ENCODE measurements around the gene GTPBP10. TPM values are rescaled to one million over a fixed set of nuclear protein-coding genes. Genes with fewer than 3 reads are reported as not detected.
A peak's percentile ranks its signal among the peaks of the same experiment; 100 is the strongest.

Gene GTPBP10
- total RNA-seq, 5 donors from 2014 or later (not counting 1 experiment from before 2014, with no cell fraction given), result 18.4 to 31.8 (median 29.7) TPM

GRCh38 chr7:90387470-90388240, 41.1 kb downstream of the GTPBP10 start:
- peaks cover 49% of the 10 kb centered on the region for H3K36me3 Mint-ChIP-seq

GRCh38 chr7:90390926-90391325, 44.4 kb downstream of the GTPBP10 start:
- H3K27ac ChIP-seq (ENCODE audit: low read length), result no peak overlapping the region
- peaks cover 0 to 6% (median 0%) of the 10 kb centered on the region in 3 donors for H3K4me1 Mint-ChIP-seq
- H3K9me3 ChIP-seq, result no peaks in the 10 kb centered on the region
- no peak overlapping the region for H3K4me3 ChIP-seq (ENCODE audit: control insufficient read depth in 1 of 2, extremely low read depth in 1 of 2, low read length in 1 of 2)
- CTCF ChIA-PET, result interaction anchor here in 1 of 2 donors (0.5 kb wide), 1 partner anchor 13 kb away, joined by 3 read pairs; no protein-coding TSS in a partner anchor
- H3K27ac Mint-ChIP-seq, result no peak overlapping the region
- H3K36me3 ChIP-seq (ENCODE audit: control insufficient read depth in 2 of 2, extremely low read depth in 1 of 2, insufficient read depth in 1 of 2, low read length in 1 of 2), result peaks cover 0 to 10% of the 10 kb centered on the region in 2 donors
- H3K27me3 ChIP-seq (replicated peaks in 1 of 2; ENCODE audit: control insufficient read depth in 2 of 2, extremely low read depth in 1 of 2, insufficient read depth in 2 of 2, low read length in 1 of 2), result no peaks in the 10 kb centered on the region
- DNase-seq (no peak), ATAC-seq (replicated peaks in 1 of 4) (no peak)
- no peaks in the 10 kb centered on the region for H3K4me1 ChIP-seq (ENCODE audit: control insufficient read depth in 1 of 2, extremely low read depth in 1 of 2, insufficient read depth in 2 of 2, low read length in 2 of 2)
- POLR2A ChIA-PET, result no interaction called here
- H3K4me3 Mint-ChIP-seq, result no peak overlapping the region
- H3K36me3 Mint-ChIP-seq, result peaks cover 22% of the 10 kb centered on the region
- H3K27me3 Mint-ChIP-seq, result no peaks in the 10 kb centered on the region
- peaks cover 7 to 22% (median 16%) of the 10 kb centered on the region in 3 donors for H3K9me3 Mint-ChIP-seq

More at GRCh38 chr7:90387470-90388240, 41.1 kb downstream of the GTPBP10 start:
- Histone ChIP-seq H3K36me3 (ENCODE audit: control insufficient read depth in 2 of 2, extremely low read depth in 1 of 2, insufficient read depth in 1 of 2, low read length in 1 of 2) (peaks cover 0 to 34% of the 10 kb centered on the region in 2 donors), H3K27ac (ENCODE audit: low read length) (no peak overlapping the region), H3K9me3 (no peaks in the 10 kb centered on the region), H3K27me3 (replicated peaks in 1 of 2; ENCODE audit: control insufficient read depth in 2 of 2, extremely low read depth in 1 of 2, insufficient read depth in 2 of 2, low read length in 1 of 2) (no peaks in the 10 kb centered on the region), H3K4me3 (ENCODE audit: control insufficient read depth in 1 of 2, extremely low read depth in 1 of 2, low read length in 1 of 2) (no peak overlapping the region), H3K4me1 (ENCODE audit: control insufficient read depth in 1 of 2, extremely low read depth in 1 of 2, insufficient read depth in 2 of 2, low read length in 2 of 2) (no peaks in the 10 kb centered on the region)
- no CpG with 5 or more reads among the region's 2 CpGs for WGBS (ENCODE audit: insufficient coverage)
- DNase-seq, result no peak
- Mint-ChIP-seq H3K4me3 (no peak overlapping the region), H3K9me3 (peaks cover 0 to 7% (median 5%) of the 10 kb centered on the region in 3 donors), H3K4me1 (peaks cover 0 to 6% (median 0%) of the 10 kb centered on the region in 3 donors), H3K27me3 (no peaks in the 10 kb centered on the region), H3K27ac (no peak overlapping the region)
- ChIA-PET POLR2A (interaction anchor here (0.5 to 0.6 kb wide), 2 partner anchors 1720 to 1758 kb away, joined by 3 read pairs; no protein-coding TSS in a partner anchor), CTCF (no interaction called here)
- no peak for ATAC-seq (replicated peaks in 1 of 4)

GRCh38 chr7:90391488-90391887, 45.0 kb downstream of the GTPBP10 start:
- ChIA-PET POLR2A (no interaction called here), CTCF (no interaction called here)
- WGBS (ENCODE audit: insufficient coverage), result 88% methylated on average over 2 of the region's 5 CpGs
- no peaks in the 10 kb centered on the region for H3K27me3 ChIP-seq (replicated peaks in 1 of 2; ENCODE audit: control insufficient read depth in 2 of 2, extremely low read depth in 1 of 2, insufficient read depth in 2 of 2, low read length in 1 of 2)
- Mint-ChIP-seq H3K9me3 (peaks cover 7 to 27% (median 20%) of the 10 kb centered on the region in 3 donors), H3K27ac (no peak overlapping the region), H3K4me1 (peaks cover 0 to 6% (median 0%) of the 10 kb centered on the region in 3 donors), H3K4me3 (no peak overlapping the region), H3K27me3 (no peaks in the 10 kb centered on the region), H3K36me3 (peaks cover 17% of the 10 kb centered on the region)
- H3K36me3 ChIP-seq (ENCODE audit: control insufficient read depth in 2 of 2, extremely low read depth in 1 of 2, insufficient read depth in 1 of 2, low read length in 1 of 2), result peaks cover 0 to 5% of the 10 kb centered on the region in 2 donors
- no peaks in the 10 kb centered on the region for H3K9me3 ChIP-seq
- H3K4me3 ChIP-seq (ENCODE audit: control insufficient read depth in 1 of 2, extremely low read depth in 1 of 2, low read length in 1 of 2), result no peak overlapping the region
- no peak for DNase-seq
- ATAC-seq (replicated peaks in 1 of 4), result no peak
- no peaks in the 10 kb centered on the region for H3K4me1 ChIP-seq (ENCODE audit: control insufficient read depth in 1 of 2, extremely low read depth in 1 of 2, insufficient read depth in 2 of 2, low read length in 2 of 2)
- no peak overlapping the region for H3K27ac ChIP-seq (ENCODE audit: low read length)

GRCh38 chr7:90396420-90396819, 49.9 kb downstream of the GTPBP10 start:
- no peak for DNase-seq
- ChIA-PET CTCF (no interaction called here), POLR2A (no interaction called here)
- no peaks in the 10 kb centered on the region for H3K27me3 ChIP-seq (replicated peaks in 1 of 2; ENCODE audit: control insufficient read depth in 2 of 2, extremely low read depth in 1 of 2, insufficient read depth in 2 of 2, low read length in 1 of 2)
- ATAC-seq (replicated peaks in 1 of 4), result no peak
- no peaks in the 10 kb centered on the region for H3K9me3 ChIP-seq
- no CpG with 5 or more reads among the region's 4 CpGs for WGBS (ENCODE audit: insufficient coverage)
- Mint-ChIP-seq H3K4me1 (no peaks in the 10 kb centered on the region), H3K27ac (no peak overlapping the region), H3K9me3 (peaks cover 14 to 55% (median 38%) of the 10 kb centered on the region in 3 donors), H3K4me3 (no peak overlapping the region), H3K36me3 (peaks cover under 1% of the 10 kb centered on the region), H3K27me3 (no peaks in the 10 kb centered on the region)
- H3K4me3 ChIP-seq (ENCODE audit: control insufficient read depth in 1 of 2, extremely low read depth in 1 of 2, low read length in 1 of 2), result no peak overlapping the region
- H3K27ac ChIP-seq (ENCODE audit: low read length), result no peak overlapping the region
- H3K4me1 ChIP-seq (ENCODE audit: control insufficient read depth in 1 of 2, extremely low read depth in 1 of 2, insufficient read depth in 2 of 2, low read length in 2 of 2), result no peaks in the 10 kb centered on the region
- no peaks in the 10 kb centered on the region for H3K36me3 ChIP-seq (ENCODE audit: control insufficient read depth in 2 of 2, extremely low read depth in 1 of 2, insufficient read depth in 1 of 2, low read length in 1 of 2)

- no peaks in the 10 kb centered on the region for H3K9me3 ChIP-seq
- ATAC-seq (replicated peaks in 1 of 4), result no peak
- peaks cover 7 to 30% (median 17%) of the 10 kb centered on the region in 3 donors for H3K9me3 Mint-ChIP-seq
- peaks cover 9 to 12% of the 10 kb centered on the region in 2 experiments for H3K4me1 ChIP-seq (ENCODE audit: control insufficient read depth in 1 of 2, extremely low read depth in 1 of 2, insufficient read depth in 2 of 2, low read length in 2 of 2)
- no peak overlapping the region for H3K27ac Mint-ChIP-seq
- no peaks in the 10 kb centered on the region for H3K27me3 ChIP-seq (replicated peaks in 1 of 2; ENCODE audit: control insufficient read depth in 2 of 2, extremely low read depth in 1 of 2, insufficient read depth in 2 of 2, low read length in 1 of 2)
- WGBS (ENCODE audit: insufficient coverage), result no CpG with 5 or more reads among the region's 4 CpGs
- POLR2A ChIA-PET, result no interaction called here
- no peak overlapping the region for H3K4me3 Mint-ChIP-seq
- H3K4me3 ChIP-seq (ENCODE audit: control insufficient read depth in 1 of 2, extremely low read depth in 1 of 2, low read length in 1 of 2), result no peak overlapping the region
- CTCF ChIA-PET, result no interaction called here
- no peak for DNase-seq
- H3K4me1 Mint-ChIP-seq, result peaks cover 14 to 22% (median 17%) of the 10 kb centered on the region in 3 donors
- H3K27ac ChIP-seq (ENCODE audit: low read length), result no peak overlapping the region
- peaks cover 0 to 1% of the 10 kb centered on the region in 2 donors for H3K27me3 Mint-ChIP-seq
- no peaks in the 10 kb centered on the region for H3K36me3 Mint-ChIP-seq
- no peaks in the 10 kb centered on the region for H3K36me3 ChIP-seq (ENCODE audit: control insufficient read depth in 2 of 2, extremely low read depth in 1 of 2, insufficient read depth in 1 of 2, low read length in 1 of 2)
Observed at GRCh38 chr7:90401989-90402388, 55.5 kb downstream of the GTPBP10 start.

- no peaks in the 10 kb centered on the region for H3K36me3 ChIP-seq (ENCODE audit: control insufficient read depth in 2 of 2, extremely low read depth in 1 of 2, insufficient read depth in 1 of 2, low read length in 1 of 2)
- peaks cover 9 to 12% of the 10 kb centered on the region in 2 experiments for H3K4me1 ChIP-seq (ENCODE audit: control insufficient read depth in 1 of 2, extremely low read depth in 1 of 2, insufficient read depth in 2 of 2, low read length in 2 of 2)
- ATAC-seq (replicated peaks in 1 of 4), result no peak
- Mint-ChIP-seq H3K4me1 (peaks cover 14 to 22% (median 17%) of the 10 kb centered on the region in 3 donors), H3K4me3 (peak overlapping the region; percentile 89 to 96 (median 96)), H3K9me3 (peaks cover 7 to 27% (median 13%) of the 10 kb centered on the region in 3 donors), H3K27ac (peak overlapping the region; percentile 79 to 88), H3K27me3 (peaks cover 0 to 1% of the 10 kb centered on the region in 2 donors), H3K36me3 (peaks cover 2% of the 10 kb centered on the region)
- DNase-seq, result no peak
- ChIA-PET POLR2A (interaction anchor here (0.7 to 1.8 kb wide), 2 partner anchors 57 to 111 kb away, joined by 3 to 16 read pairs; no protein-coding TSS in a partner anchor), CTCF (interaction anchor here in 1 of 2 donors (1.5 to 1.7 kb wide), 2 partner anchors 25 to 57 kb away, joined by 8 to 14 read pairs; no protein-coding TSS in a partner anchor)
- H3K27me3 ChIP-seq (replicated peaks in 1 of 2; ENCODE audit: control insufficient read depth in 2 of 2, extremely low read depth in 1 of 2, insufficient read depth in 2 of 2, low read length in 1 of 2), result no peaks in the 10 kb centered on the region
- no peaks in the 10 kb centered on the region for H3K9me3 ChIP-seq
- H3K4me3 ChIP-seq (ENCODE audit: control insufficient read depth in 1 of 2, extremely low read depth in 1 of 2, low read length in 1 of 2), result peak overlapping the region; percentile 89 to 99
- WGBS (ENCODE audit: insufficient coverage), result no CpG with 5 or more reads among the region's 1 CpG
- H3K27ac ChIP-seq (ENCODE audit: low read length), result peak overlapping the region; percentile 75
Observed at GRCh38 chr7:90402785-90403173, 56.3 kb downstream of the GTPBP10 start.

Data from T-cell (primary cell).